Loucy (cell line): Measurements from ENCODE around the gene FOXA3.
"Not testable (repeated sequence)": the region's sequence is repeated elsewhere in the genome, so short reads cannot be mapped to it uniquely, and the experiment has no call there.

Source experiments
- H2AFZ ChIP-seq: fragments of 200-600 bp; sonication (generic); 2 replicates; pipeline ENCODE4 v1.6.0; 2016; ENCODE audit warnings: antibody characterized with exemption, mild to moderate bottlenecking, low read length, moderate library complexity
- H3F3A ChIP-seq: fragments of 200-600 bp; 2 replicates; pipeline ENCODE4 v1.6.0; 2016; ENCODE audit warnings: antibody characterized with exemption, low read depth, mild to moderate bottlenecking
- H3K27me3 ChIP-seq: fragments of 200-600 bp; sonication (generic); 2 replicates; pipeline ENCODE4 v1.6.1; 2014; ENCODE audit warnings: low read length, mild to moderate bottlenecking; ENCODE audit not compliant: insufficient read depth, poor library complexity, severe bottlenecking
- H3K36me3 ChIP-seq: fragments of 200-600 bp; sonication (generic); 2 replicates; pipeline ENCODE4 v1.6.1; 2016; ENCODE audit warnings: low read length; ENCODE audit not compliant: insufficient read depth
- H3K4me1 ChIP-seq: fragments of 200-600 bp; sonication (generic); 2 replicates; pipeline ENCODE4 v1.5.1; 2014; ENCODE audit warnings: low read length, mild to moderate bottlenecking; ENCODE audit not compliant: insufficient read depth, poor library complexity, severe bottlenecking
- H3K4me2 ChIP-seq: fragments of 200-600 bp; sonication (generic); 2 replicates; pipeline ENCODE4 v1.6.0; 2014; ENCODE audit warnings: antibody characterized with exemption, low read length, low read depth, mild to moderate bottlenecking; ENCODE audit not compliant: poor library complexity, severe bottlenecking
- H3K4me3 ChIP-seq: fragments of 200-600 bp; sonication (generic); 2 replicates; pipeline ENCODE4 v1.5.1; 2014; ENCODE audit warnings: low read length, mild to moderate bottlenecking, mixed read lengths; ENCODE audit not compliant: poor library complexity, severe bottlenecking
- H3K79me2 ChIP-seq: fragments of 200-600 bp; sonication (generic); 2 replicates; pipeline ENCODE4 v1.6.1; 2014; ENCODE audit warnings: low read length; ENCODE audit not compliant: insufficient read depth
- H3K9ac ChIP-seq: fragments of 200-600 bp; sonication (generic); 2 replicates; pipeline ENCODE4 v1.6.0; 2014; ENCODE audit warnings: mild to moderate bottlenecking, low read depth, low read length, moderate library complexity; ENCODE audit not compliant: poor library complexity, severe bottlenecking
- H3K9me2 ChIP-seq: fragments of 200-600 bp; sonication (generic); replicated peaks from 2 replicates; pipeline ENCODE4 v1.6.1; 2016; ENCODE audit warnings: low read depth, low read length, mixed read lengths
- H3K9me3 ChIP-seq: fragments of 200-600 bp; sonication (generic); 2 replicates; pipeline ENCODE4 v1.6.1; 2014; ENCODE audit warnings: mild to moderate bottlenecking, antibody characterized with exemption, low read length, low read depth; ENCODE audit not compliant: insufficient read depth
- H4K20me1 ChIP-seq: fragments of 200-600 bp; sonication (generic); 2 replicates; pipeline ENCODE4 v1.6.0; 2014; ENCODE audit warnings: antibody characterized with exemption, low read length, mild to moderate bottlenecking; ENCODE audit not compliant: insufficient read depth, poor library complexity, severe bottlenecking
- EZH2phosphoT487 ChIP-seq: fragments of 200-600 bp; IDR thresholded peaks from 2 replicates; pipeline ENCODE4 v1.6.1; 2018; ENCODE audit warnings: antibody characterized with exemption, mild to moderate bottlenecking, moderate library complexity, borderline replicate concordance
- TF ChIP-seq, protein P1 (sequence below): fragments of 200-600 bp; sonication (generic); conservative IDR thresholded peaks from 2 replicates; pipeline ENCODE4 v1.5.1; 2014; ENCODE audit warnings: mild to moderate bottlenecking, antibody characterized with exemption, low read length

The FOXA3 gene

DNA sequence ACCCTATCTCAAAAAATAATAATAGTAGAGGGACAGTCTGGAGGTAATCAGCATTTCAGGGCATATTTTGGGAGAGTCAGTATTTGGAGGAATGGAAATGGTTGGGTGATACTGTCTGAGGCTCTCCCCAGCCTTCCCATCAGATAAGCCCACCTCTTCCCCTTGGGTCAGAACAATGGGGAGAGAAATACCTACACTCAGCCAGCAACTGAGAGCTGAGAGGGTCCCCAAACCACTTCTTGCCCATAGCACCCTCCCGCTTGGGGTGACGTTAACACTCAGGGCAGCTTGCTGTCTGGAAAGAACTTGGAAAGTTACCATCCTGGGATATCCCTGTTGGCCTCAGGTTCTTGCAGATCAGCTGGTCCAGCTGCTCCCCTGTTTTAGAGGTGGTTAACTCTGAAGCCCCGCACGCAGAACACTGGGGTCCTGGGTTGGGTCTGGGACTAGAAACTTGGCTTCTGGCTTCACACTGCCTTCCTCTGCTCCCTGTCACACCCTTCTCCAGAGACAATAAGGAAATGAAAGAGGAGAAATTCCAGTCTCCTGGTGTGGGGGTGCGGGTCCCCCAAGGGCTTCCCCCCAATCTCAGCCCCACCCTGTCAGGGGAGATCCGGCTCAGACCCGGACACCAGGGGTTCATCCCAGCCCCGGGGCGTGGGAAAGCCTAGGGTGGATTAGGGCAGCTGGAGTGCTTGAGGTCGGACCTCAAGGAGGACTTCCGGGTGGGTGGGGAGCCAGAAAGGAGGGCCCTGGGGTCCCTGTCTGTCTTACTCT is 2.5 kb downstream of the FOXA3 start:
- TF ChIP-seq EZH2phosphoT487 = no peak
- TF ChIP-seq, protein P1, sequence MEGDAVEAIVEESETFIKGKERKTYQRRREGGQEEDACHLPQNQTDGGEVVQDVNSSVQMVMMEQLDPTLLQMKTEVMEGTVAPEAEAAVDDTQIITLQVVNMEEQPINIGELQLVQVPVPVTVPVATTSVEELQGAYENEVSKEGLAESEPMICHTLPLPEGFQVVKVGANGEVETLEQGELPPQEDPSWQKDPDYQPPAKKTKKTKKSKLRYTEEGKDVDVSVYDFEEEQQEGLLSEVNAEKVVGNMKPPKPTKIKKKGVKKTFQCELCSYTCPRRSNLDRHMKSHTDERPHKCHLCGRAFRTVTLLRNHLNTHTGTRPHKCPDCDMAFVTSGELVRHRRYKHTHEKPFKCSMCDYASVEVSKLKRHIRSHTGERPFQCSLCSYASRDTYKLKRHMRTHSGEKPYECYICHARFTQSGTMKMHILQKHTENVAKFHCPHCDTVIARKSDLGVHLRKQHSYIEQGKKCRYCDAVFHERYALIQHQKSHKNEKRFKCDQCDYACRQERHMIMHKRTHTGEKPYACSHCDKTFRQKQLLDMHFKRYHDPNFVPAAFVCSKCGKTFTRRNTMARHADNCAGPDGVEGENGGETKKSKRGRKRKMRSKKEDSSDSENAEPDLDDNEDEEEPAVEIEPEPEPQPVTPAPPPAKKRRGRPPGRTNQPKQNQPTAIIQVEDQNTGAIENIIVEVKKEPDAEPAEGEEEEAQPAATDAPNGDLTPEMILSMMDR = no peak
- peaks cover 4% of the 10 kb centered on the region for H3K4me1 ChIP-seq
- no peaks in the 10 kb centered on the region for H3K9me2 ChIP-seq

DNA sequence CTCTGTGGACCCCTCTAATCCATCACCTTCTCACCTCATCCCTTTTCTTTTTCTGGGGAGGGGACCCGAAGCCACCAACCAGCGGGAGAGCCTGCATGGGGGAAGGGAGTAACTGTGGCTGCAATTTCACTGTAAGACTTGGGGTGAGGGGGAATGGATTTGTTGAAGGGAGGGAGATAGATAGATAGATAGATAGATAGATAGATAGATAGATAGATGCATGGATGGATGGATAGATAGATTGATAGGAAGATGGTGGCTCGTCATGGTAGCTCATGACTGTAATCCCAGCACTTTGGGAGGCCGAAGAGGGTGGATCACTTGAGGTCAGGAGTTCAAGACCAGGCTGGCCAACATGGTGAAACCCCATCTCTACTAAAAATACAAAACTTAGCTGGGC is 3.1 kb downstream of the FOXA3 start:
- not testable (repeated sequence) for H3K27me3 ChIP-seq, H3F3A ChIP-seq, H3K9me3 ChIP-seq, H3K79me2 ChIP-seq, H3K4me2 ChIP-seq, H3K36me3 ChIP-seq, H3K4me1 ChIP-seq, H3K9me2 ChIP-seq, H4K20me1 ChIP-seq, H3K4me3 ChIP-seq, H3K9ac ChIP-seq, H2AFZ ChIP-seq

More for the DNA sequence above, 2.5 kb downstream of the FOXA3 start:
- Histone ChIP-seq H3K9me3 (no peaks in the 10 kb centered on the region), H3K36me3 (no peaks in the 10 kb centered on the region), H3K4me3 (no peak overlapping the region), H3K4me2 (no peak overlapping the region), H4K20me1 (peaks cover 5% of the 10 kb centered on the region), H3K27me3 (no peaks in the 10 kb centered on the region), H2AFZ (no peak overlapping the region), H3K79me2 (peaks cover 11% of the 10 kb centered on the region), H3F3A (no peaks in the 10 kb centered on the region), H3K9ac (no peak overlapping the region)

DNA sequence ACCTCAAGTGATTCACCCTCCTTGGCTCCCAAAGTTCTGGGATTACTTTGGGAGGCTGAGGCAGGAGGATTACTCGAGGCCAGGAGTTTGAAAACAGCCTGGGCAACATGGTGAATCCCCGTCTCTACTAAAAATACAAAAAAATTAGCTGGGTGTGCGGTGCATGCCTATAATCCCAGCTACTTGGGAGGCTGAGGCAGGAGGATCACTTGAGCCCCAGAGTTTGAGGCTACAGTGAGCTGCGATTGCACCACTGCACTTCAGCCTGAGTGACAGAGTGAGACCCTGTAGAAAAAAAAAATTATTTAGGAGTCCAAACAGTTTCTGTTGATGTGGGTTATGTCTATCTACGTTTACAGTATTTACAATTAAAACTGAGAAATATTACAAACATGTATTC is 6.7 kb downstream of the FOXA3 start:
- H3K79me2 ChIP-seq = no peaks in the 10 kb centered on the region
- H3K4me1 ChIP-seq = no peaks in the 10 kb centered on the region
- no peak overlapping the region for H3K4me2 ChIP-seq
- TF ChIP-seq, protein P1 = no peak
- TF ChIP-seq EZH2phosphoT487 = no peak
- H3F3A ChIP-seq = no peaks in the 10 kb centered on the region
- H2AFZ ChIP-seq = no peak overlapping the region
- H3K9me2 ChIP-seq = no peaks in the 10 kb centered on the region
- no peaks in the 10 kb centered on the region for H3K36me3 ChIP-seq
- no peaks in the 10 kb centered on the region for H3K27me3 ChIP-seq
- no peaks in the 10 kb centered on the region for H3K9me3 ChIP-seq
- H4K20me1 ChIP-seq = no peaks in the 10 kb centered on the region
- H3K4me3 ChIP-seq = no peak overlapping the region
- H3K9ac ChIP-seq = no peak overlapping the region
